Spleen (tissue), 11 donors: ENCODE measurements around the gene MSL3B.
"Not testable (repeated sequence)": the region's sequence is repeated elsewhere in the genome, so short reads cannot be mapped to it uniquely, and the experiment has no call there.

Experiments
- DNase-seq: peaks from one replicate; pipeline ENCODE4 v3.0.0-alpha.2; 2020
- H3K27ac ChIP-seq, 8 donors: fragments of 200-600 bp; sonication (generic) in 7 of 8; 1 replicate in 4 of 8; 2 replicates in 4 of 8; pipeline versions ENCODE4 v1.5.0 to v1.8.0; 2016 to 2021; ENCODE audit warnings: inconsistent platforms in 4 of 8, mild to moderate bottlenecking in 4 of 8, moderate library complexity in 1 of 8
- H3K27me3 ChIP-seq, 7 donors: fragments of 200-600 bp; sonication (generic) in 6 of 7; replicated peaks in 1 of 7; 1 replicate in 4 of 7; 2 replicates in 3 of 7; pipeline versions ENCODE4 v1.5.0 to v1.8.0; 2016 to 2021; ENCODE audit warnings: inconsistent platforms in 3 of 7, mild to moderate bottlenecking in 1 of 7
- H3K36me3 ChIP-seq, 6 donors: fragments of 200-600 bp; sonication (generic) in 5 of 6; 1 replicate in 4 of 6; 2 replicates in 2 of 6; pipeline versions ENCODE4 v1.5.0 to v1.8.0; 2016 to 2021; ENCODE audit warnings: inconsistent platforms in 2 of 6
- H3K4me1 ChIP-seq, 6 donors: fragments of 200-600 bp; sonication (generic) in 5 of 6; 1 replicate in 3 of 6; 2 replicates in 3 of 6; pipeline versions ENCODE4 v1.5.0 to v1.8.0; 2016 to 2021; ENCODE audit warnings: inconsistent platforms in 3 of 6
- H3K4me3 ChIP-seq, 8 donors: fragments of 200-600 bp; sonication (generic) in 7 of 8; 1 replicate in 4 of 8; 2 replicates in 4 of 8; pipeline versions ENCODE4 v1.5.0 to v1.8.0; 2016 to 2021; ENCODE audit warnings: inconsistent platforms in 4 of 8, mild to moderate bottlenecking in 4 of 8, moderate library complexity in 2 of 8
- H3K9me3 ChIP-seq, 8 donors: fragments of 200-600 bp; sonication (generic) in 7 of 8; 1 replicate in 4 of 8; 2 replicates in 4 of 8; pipeline versions ENCODE4 v1.5.0 to v1.8.0; 2016 to 2021; ENCODE audit warnings: inconsistent platforms in 4 of 8
- POLR2A ChIP-seq, 3 donors: fragments of 450-650 bp; IDR thresholded peaks; one replicate each; pipeline ENCODE4 v1.5.1; 2017; ENCODE audit warnings: antibody characterized with exemption in 3 of 3, mild to moderate bottlenecking in 1 of 3
- POLR2AphosphoS5 ChIP-seq, 3 donors: sonication (generic); formaldehyde crosslinking; IDR thresholded peaks; one replicate each; pipeline ENCODE4 v1.5.1; 2017; ENCODE audit warnings: antibody characterized with exemption in 3 of 3
- WGBS, 5 donors: extraction: QIAGEN DNeasy Blood & Tissue Kit in 3 of 5; methylation state at CpG; one replicate each; pipeline versions ENCODE4 v1.1.5 to v1.1.7; 2013 to 2018; 5-methylcytosine and 5-hydroxymethylcytosine counted together
- intact Hi-C: fragments of 100-400 bp; cut with DNase I; formaldehyde crosslinking; loops from one replicate; pipeline ENCODE4 v1.15.0; 2023; ENCODE audit warnings: low total_unique reads
- TF ChIP-seq, protein P1 (sequence below), 11 experiments: fragments of 200-600 bp in 7 of 11; fragments of 450-650 bp in 4 of 11; sonication (generic) in 4 of 11; IDR thresholded peaks in 8 of 11; conservative IDR thresholded peaks in 3 of 11; 1 replicate in 7 of 11; 2 replicates in 4 of 11; pipeline versions ENCODE4 v1.4.0 to v1.8.0; 2016 to 2021; ENCODE audit warnings: antibody characterized with exemption in 11 of 11, inconsistent platforms in 4 of 11, mild to moderate bottlenecking in 1 of 11
- donor health status: healthy with polysubstance abuse.
- donor health status: DM: no; HTN: no; CAD: no; lungs with moderate emphysema.
- donor health status: DM: no; HTN: no; CAD: no.
- donor health status: Bipolar disorder and iron deficiency.
- donor health status: healthy.
- donor health status: DM: no; HTN: no; CAD: no.
- donor health status: DM: yes; HTN: yes; CAD: no.

MSL3B gene

DNA sequence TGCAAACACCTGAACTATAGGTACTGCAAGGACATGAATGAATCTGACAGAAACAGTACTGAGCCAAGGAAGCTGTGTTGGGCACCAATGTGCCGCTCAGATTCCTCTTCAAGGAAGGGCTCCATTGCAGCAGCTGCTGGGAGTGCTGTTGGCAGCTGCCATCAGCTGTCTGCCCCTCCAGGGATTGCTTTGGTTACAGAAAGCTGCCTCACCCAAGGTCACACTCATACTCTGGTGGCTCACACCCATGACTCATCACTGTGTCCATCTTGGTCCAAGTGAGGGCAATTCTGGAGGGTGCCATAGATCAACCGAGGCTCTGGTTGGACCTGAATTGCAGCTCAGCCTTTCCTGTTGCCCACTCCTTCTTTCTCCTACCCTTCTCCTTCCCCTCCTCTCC lies 24.6 kb upstream of the MSL3B start:
- Histone ChIP-seq H3K27ac (no peak overlapping the region), H3K9me3 (no peaks in the 10 kb centered on the region), H3K4me1 (no peaks in the 10 kb centered on the region), H3K27me3 (peaks cover 0 to 53% (median 4%) of the 10 kb centered on the region in 7 donors), H3K36me3 (no peaks in the 10 kb centered on the region), H3K4me3 (no peak overlapping the region)
- 81 to 96% (median 89%) methylated on average over 2 of the region's 2 CpGs for WGBS, 5 donors
- DNase-seq = no peak
- no peak for TF ChIP-seq POLR2AphosphoS5 (IDR thresholded peaks at IDR 0.05)
- no peak for TF ChIP-seq POLR2A (IDR thresholded peaks at IDR 0.05)
- TF ChIP-seq, protein P1, sequence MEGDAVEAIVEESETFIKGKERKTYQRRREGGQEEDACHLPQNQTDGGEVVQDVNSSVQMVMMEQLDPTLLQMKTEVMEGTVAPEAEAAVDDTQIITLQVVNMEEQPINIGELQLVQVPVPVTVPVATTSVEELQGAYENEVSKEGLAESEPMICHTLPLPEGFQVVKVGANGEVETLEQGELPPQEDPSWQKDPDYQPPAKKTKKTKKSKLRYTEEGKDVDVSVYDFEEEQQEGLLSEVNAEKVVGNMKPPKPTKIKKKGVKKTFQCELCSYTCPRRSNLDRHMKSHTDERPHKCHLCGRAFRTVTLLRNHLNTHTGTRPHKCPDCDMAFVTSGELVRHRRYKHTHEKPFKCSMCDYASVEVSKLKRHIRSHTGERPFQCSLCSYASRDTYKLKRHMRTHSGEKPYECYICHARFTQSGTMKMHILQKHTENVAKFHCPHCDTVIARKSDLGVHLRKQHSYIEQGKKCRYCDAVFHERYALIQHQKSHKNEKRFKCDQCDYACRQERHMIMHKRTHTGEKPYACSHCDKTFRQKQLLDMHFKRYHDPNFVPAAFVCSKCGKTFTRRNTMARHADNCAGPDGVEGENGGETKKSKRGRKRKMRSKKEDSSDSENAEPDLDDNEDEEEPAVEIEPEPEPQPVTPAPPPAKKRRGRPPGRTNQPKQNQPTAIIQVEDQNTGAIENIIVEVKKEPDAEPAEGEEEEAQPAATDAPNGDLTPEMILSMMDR (IDR thresholded peaks at IDR 0.05 in 8 of 11, conservative IDR thresholded peaks at IDR 0.05 in 3 of 11) = no peak
- intact Hi-C loops = no loop called here

DNA sequence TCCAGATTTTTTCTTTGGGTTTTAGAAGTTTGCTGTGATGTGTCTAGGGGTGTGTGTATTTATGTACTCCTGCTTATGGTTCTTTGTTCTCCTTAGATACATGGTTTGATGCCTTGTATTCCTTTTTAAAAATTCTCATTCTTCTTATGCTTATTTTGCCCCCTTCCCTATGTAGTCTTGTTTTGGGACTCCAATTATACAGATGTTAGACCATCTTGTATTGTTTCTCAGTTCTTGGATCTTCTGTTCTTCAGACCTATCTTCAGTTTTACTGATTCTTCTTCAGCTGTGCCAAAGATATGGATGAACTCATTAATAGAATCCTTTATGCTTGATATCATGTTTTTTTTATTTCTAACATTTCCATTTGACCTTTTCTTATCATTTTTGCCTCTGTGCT lies 14.2 kb upstream of the MSL3B start:
- H3K4me1 ChIP-seq = no peaks in the 10 kb centered on the region
- H3K4me3 ChIP-seq = no peak overlapping the region
- no peak overlapping the region for H3K27ac ChIP-seq
- intact Hi-C loops = no loop called here
- TF ChIP-seq POLR2AphosphoS5 (IDR thresholded peaks at IDR 0.05) = no peak
- TF ChIP-seq, protein P1 (IDR thresholded peaks at IDR 0.05 in 8 of 11, conservative IDR thresholded peaks at IDR 0.05 in 3 of 11) = no peak
- no peak for TF ChIP-seq POLR2A (IDR thresholded peaks at IDR 0.05)
- H3K27me3 ChIP-seq = peaks cover 0 to 55% (median 3%) of the 10 kb centered on the region in 7 donors
- no peaks in the 10 kb centered on the region for H3K36me3 ChIP-seq
- no peak for DNase-seq
- H3K9me3 ChIP-seq = peaks cover 0 to 45% (median 35%) of the 10 kb centered on the region in 8 donors

DNA sequence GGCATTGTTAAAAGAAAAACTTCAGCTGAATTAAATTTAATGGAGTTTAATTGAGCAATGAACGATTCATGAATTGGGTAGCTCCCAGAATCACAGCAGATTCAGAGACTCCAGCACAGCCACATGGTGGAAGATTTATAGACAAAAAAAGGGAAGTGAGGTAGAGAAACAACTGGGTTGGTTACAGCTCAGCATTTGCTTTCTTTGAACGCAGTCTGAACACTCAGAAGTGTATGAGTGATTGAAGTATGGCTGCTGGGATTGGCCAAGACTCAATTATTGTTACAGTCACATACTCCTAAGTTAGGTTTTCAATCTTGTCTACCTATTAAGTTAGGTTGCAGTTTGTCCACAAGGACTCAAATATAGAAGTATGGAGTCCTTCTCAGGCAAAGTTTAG lies 3.9 kb upstream of the MSL3B start:
- H3K4me1 ChIP-seq = peaks cover 0 to 14% (median 1%) of the 10 kb centered on the region in 6 donors
- DNase-seq, intact Hi-C loops, H3K4me3 ChIP-seq, H3K27ac ChIP-seq, H3K36me3 ChIP-seq: not testable (repeated sequence)
- WGBS, 5 donors = 10 to 20% (median 15%) methylated on average over 2 of the region's 2 CpGs
- peaks cover 0 to 36% (median 11%) of the 10 kb centered on the region in 8 donors for H3K9me3 ChIP-seq
- peaks cover 0 to 46% (median 0%) of the 10 kb centered on the region in 7 donors for H3K27me3 ChIP-seq

DNA sequence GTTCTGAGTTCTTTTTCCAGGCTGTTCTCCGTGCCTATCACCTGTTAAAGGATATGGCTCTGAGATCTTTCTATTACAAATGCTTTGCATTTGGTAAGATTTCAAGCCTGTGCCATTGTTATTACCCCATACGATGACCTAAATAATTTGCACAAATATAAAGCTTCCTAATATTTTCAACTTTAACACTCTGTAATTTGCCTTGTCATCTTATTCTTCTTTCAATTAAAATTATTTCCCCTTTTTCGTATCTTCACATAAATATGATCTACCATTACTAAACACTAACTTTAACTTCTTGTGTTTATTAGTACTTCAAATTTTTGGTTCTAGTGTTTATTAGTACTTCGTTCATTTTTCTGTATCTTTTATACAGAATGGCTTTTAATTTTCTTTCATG lies 3.2 kb upstream of the MSL3B start:
- Histone ChIP-seq H3K9me3 (peaks cover 0 to 38% (median 17%) of the 10 kb centered on the region in 8 donors), H3K27ac (no peak overlapping the region), H3K4me1 (peaks cover 0 to 14% (median 1%) of the 10 kb centered on the region in 6 donors), H3K4me3 (no peak overlapping the region), H3K27me3 (peaks cover 0 to 46% (median 0%) of the 10 kb centered on the region in 7 donors), H3K36me3 (peaks cover 0 to 2% (median 0%) of the 10 kb centered on the region in 6 donors)
- WGBS, 5 donors = 49 to 65% (median 54%) methylated on average over 4 of the region's 4 CpGs
- intact Hi-C loops = no loop called here
- no peak for TF ChIP-seq POLR2A (IDR thresholded peaks at IDR 0.05)
- TF ChIP-seq, protein P1 (IDR thresholded peaks at IDR 0.05 in 8 of 11, conservative IDR thresholded peaks at IDR 0.05 in 3 of 11) = no peak
- TF ChIP-seq POLR2AphosphoS5 (IDR thresholded peaks at IDR 0.05) = no peak
- DNase-seq = no peak

DNA sequence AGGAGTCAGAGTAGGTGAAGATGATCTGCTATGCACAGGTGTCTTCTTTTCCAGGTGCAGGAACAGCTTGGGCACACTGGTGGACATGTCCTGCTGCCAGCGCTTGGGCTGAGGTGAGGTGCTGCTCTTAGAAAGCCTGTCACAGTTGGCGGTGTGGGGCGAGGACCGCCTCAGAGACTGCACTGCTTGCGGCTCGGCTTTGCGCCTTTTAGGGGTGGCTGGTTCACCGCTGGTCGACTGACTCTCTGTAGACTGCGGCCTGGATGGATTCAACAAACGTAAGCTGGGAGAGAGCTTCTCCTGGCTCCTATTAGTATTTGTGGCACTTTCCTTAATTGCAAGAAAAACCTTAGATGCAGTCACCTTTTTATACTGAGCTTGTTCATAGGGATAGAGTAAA lies 1.7 kb downstream of the MSL3B start:
- H3K27me3 ChIP-seq = peaks cover 0 to 25% (median 0%) of the 10 kb centered on the region in 7 donors
- H3K4me1 ChIP-seq = peaks cover 0 to 14% (median 1%) of the 10 kb centered on the region in 6 donors
- TF ChIP-seq POLR2A (IDR thresholded peaks at IDR 0.05) (no peak), POLR2AphosphoS5 (IDR thresholded peaks at IDR 0.05) (no peak)
- TF ChIP-seq, protein P1 (IDR thresholded peaks at IDR 0.05 in 8 of 11, conservative IDR thresholded peaks at IDR 0.05 in 3 of 11) = no peak
- H3K4me3 ChIP-seq = no peak overlapping the region
- intact Hi-C loops = no loop called here
- WGBS, 5 donors = 95 to 98% (median 97%) methylated on average over 11 of the region's 11 CpGs
- no peak overlapping the region for H3K27ac ChIP-seq
- peaks cover 0 to 4% (median 0%) of the 10 kb centered on the region in 6 donors for H3K36me3 ChIP-seq
- DNase-seq = no peak
- H3K9me3 ChIP-seq = peaks cover 0 to 44% (median 28%) of the 10 kb centered on the region in 8 donors
